ENCODE results near the gene BUD13. TPM values are rescaled to one million over a fixed set of nuclear protein-coding genes. Genes with fewer than 3 reads are reported as not detected.

Gene BUD13
- total RNA-seq, 1 donor from 2014 or later: 15.0 TPM

DNA sequence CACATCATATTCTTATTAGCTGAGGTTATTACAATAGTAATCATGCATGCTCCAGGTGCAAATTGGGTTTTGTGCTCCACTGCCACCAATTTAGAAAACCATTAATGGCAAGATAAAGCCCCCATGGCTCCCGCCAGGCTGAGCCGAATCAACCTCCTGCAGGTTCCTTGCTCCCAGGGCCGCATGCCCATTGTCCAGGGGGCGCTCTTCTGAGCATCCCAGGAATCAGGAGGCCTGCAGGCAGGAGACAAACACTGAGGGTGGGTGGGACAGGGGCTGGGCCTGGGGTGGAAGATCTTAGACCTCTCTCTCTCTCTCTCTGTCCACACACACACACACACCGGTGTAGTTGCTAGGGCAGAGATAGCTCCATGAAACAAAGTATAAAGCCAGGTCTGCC is 57.4 kb downstream of the BUD13 start:
- intact Hi-C loops (cut with DNase I): no loop called here
- H3K27ac ChIP-seq: no peak overlapping the region
- no peaks in the 10 kb centered on the region for H3K4me1 ChIP-seq
- H3K9me3 ChIP-seq: no peaks in the 10 kb centered on the region
- TF ChIP-seq, protein P1, sequence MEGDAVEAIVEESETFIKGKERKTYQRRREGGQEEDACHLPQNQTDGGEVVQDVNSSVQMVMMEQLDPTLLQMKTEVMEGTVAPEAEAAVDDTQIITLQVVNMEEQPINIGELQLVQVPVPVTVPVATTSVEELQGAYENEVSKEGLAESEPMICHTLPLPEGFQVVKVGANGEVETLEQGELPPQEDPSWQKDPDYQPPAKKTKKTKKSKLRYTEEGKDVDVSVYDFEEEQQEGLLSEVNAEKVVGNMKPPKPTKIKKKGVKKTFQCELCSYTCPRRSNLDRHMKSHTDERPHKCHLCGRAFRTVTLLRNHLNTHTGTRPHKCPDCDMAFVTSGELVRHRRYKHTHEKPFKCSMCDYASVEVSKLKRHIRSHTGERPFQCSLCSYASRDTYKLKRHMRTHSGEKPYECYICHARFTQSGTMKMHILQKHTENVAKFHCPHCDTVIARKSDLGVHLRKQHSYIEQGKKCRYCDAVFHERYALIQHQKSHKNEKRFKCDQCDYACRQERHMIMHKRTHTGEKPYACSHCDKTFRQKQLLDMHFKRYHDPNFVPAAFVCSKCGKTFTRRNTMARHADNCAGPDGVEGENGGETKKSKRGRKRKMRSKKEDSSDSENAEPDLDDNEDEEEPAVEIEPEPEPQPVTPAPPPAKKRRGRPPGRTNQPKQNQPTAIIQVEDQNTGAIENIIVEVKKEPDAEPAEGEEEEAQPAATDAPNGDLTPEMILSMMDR (IDR thresholded peaks at IDR 0.05): no peak
- no peak for TF ChIP-seq POLR2A (IDR thresholded peaks at IDR 0.05)
- no peak for TF ChIP-seq POLR2AphosphoS5 (IDR thresholded peaks at IDR 0.05; ENCODE audit: insufficient read depth in 1 of 2, low read depth in 1 of 2)
- no peak overlapping the region for H3K4me3 ChIP-seq
- no peak for DNase-seq (ENCODE audit: extremely low spot score in 2 of 2)
- H3K36me3 ChIP-seq: no peaks in the 10 kb centered on the region
- no peaks in the 10 kb centered on the region for H3K27me3 ChIP-seq

DNA sequence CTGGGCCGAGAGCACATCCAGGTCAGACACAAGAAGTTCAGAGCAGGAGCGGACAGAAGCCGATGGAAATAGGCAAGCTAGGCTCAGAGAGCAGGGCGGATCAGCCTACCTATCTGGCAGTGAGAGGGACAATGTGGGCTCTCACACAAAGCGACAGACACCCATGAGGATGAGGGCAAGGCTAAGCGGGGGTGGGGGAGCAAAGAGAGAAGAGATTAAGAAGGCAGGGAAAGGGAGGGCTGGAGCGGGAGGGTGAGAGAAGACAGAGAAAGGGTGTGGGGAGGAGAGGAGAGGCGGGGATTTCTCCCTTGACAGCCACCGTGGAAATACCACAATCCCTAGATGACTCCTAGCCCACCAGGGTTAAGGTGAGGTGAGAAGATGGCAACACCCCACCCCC is 57.9 kb downstream of the BUD13 start:
- Histone ChIP-seq H3K4me1 (no peaks in the 10 kb centered on the region), H3K27ac (no peak overlapping the region), H3K36me3 (no peaks in the 10 kb centered on the region), H3K9me3 (no peaks in the 10 kb centered on the region), H3K4me3 (no peak overlapping the region), H3K27me3 (no peaks in the 10 kb centered on the region)
- TF ChIP-seq, protein P1 (IDR thresholded peaks at IDR 0.05): no peak
- TF ChIP-seq POLR2AphosphoS5 (IDR thresholded peaks at IDR 0.05; ENCODE audit: insufficient read depth in 1 of 2, low read depth in 1 of 2) (no peak), POLR2A (IDR thresholded peaks at IDR 0.05) (no peak)
- intact Hi-C loops (cut with DNase I): no loop called here
- no peak for DNase-seq (ENCODE audit: extremely low spot score in 2 of 2)

DNA sequence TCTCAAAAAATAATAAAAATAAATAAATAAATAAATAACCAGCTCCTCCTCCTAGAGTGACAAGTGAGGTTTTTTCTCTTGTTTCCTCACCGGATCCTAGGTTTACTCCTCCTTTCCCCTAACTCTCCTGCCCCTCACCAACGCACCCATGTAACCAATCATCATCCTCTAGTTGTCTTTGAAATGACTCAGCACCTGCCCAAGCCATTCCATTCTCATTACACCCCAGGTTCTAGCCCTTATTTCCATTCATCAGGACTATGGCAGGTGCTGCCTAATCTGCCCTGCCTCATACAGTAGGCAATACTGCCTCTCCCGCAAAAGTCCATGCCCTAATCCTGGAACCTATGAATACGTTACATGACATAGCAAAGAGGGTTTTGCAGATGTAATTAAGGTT is 60.4 kb downstream of the BUD13 start:
- H3K36me3 ChIP-seq: no peaks in the 10 kb centered on the region
- H3K27me3 ChIP-seq: no peaks in the 10 kb centered on the region
- H3K4me1 ChIP-seq: peaks cover 3% of the 10 kb centered on the region
- no peak overlapping the region for H3K4me3 ChIP-seq
- H3K9me3 ChIP-seq: no peaks in the 10 kb centered on the region
- no peak for DNase-seq (ENCODE audit: extremely low spot score in 2 of 2)
- TF ChIP-seq POLR2A (IDR thresholded peaks at IDR 0.05): no peak
- TF ChIP-seq POLR2AphosphoS5 (IDR thresholded peaks at IDR 0.05; ENCODE audit: insufficient read depth in 1 of 2, low read depth in 1 of 2): no peak
- TF ChIP-seq, protein P1 (IDR thresholded peaks at IDR 0.05): no peak
- no peak overlapping the region for H3K27ac ChIP-seq
- intact Hi-C loops (cut with DNase I): no loop called here

DNA sequence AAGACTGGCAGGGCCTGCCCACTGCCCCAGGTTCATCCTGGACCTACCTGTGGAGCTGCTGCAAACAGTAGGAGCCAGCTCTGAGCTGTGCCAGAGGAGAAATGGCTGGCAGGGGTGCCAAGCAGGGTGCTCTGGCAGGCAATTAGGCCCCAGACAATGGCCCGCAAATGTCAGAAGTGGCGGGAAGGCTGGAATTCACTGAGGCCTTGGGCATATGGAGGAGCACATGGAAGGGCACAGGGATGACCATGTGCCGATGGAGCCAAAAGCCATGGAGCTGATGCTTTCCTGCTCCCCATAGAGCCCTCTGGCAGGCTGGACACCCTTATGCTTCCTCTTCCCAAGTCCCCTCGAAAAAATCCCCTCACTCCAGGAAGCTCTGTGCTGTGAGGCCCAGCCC is 62.0 kb downstream of the BUD13 start:
- no peaks in the 10 kb centered on the region for H3K9me3 ChIP-seq
- intact Hi-C loops (cut with DNase I): no loop called here
- no peak for TF ChIP-seq POLR2A (IDR thresholded peaks at IDR 0.05)
- TF ChIP-seq, protein P1 (IDR thresholded peaks at IDR 0.05): no peak
- no peak for TF ChIP-seq POLR2AphosphoS5 (IDR thresholded peaks at IDR 0.05; ENCODE audit: insufficient read depth in 1 of 2, low read depth in 1 of 2)
- no peaks in the 10 kb centered on the region for H3K27me3 ChIP-seq
- no peaks in the 10 kb centered on the region for H3K36me3 ChIP-seq
- no peak for DNase-seq (ENCODE audit: extremely low spot score in 2 of 2)
- H3K4me1 ChIP-seq: peaks cover 8% of the 10 kb centered on the region
- no peak overlapping the region for H3K4me3 ChIP-seq
- no peak overlapping the region for H3K27ac ChIP-seq

DNA sequence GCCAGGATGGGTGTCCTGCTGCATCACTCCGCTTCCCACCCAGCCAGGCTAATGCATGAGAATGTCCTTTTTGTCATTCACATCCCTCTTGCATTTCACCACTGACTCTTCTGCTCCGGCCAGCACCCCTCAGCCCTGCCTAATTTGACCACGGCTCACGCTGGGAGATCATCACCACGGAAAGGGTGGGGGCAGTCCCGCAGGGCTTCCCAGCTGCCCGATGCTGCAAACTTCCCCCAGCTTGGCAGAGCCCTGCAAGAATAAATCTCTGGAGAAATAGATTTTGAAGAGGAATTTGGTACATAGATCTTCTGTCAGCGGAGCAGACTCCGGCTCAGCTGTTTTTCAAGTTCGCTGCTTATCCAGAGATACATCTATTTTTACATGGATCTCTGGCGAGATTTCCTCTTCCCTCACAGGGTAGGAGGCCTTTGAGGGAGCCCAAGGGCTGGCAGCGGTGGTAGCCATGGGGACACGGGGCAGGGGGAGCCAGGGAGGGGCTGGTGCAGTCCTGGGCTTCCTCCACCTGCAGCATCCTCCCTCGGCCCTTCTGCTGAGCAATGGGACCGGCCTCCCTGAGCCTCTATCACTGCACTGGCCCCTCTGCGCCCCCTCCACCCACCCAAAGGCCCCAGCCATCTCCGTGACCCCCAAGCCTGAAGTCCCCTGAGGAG is 62.6 kb downstream of the BUD13 start:
- Histone ChIP-seq H3K27ac (no peak overlapping the region), H3K27me3 (no peaks in the 10 kb centered on the region), H3K4me1 (peaks cover 8% of the 10 kb centered on the region), H3K4me3 (no peak overlapping the region), H3K9me3 (no peaks in the 10 kb centered on the region), H3K36me3 (no peaks in the 10 kb centered on the region)
- TF ChIP-seq POLR2A (IDR thresholded peaks at IDR 0.05): no peak
- TF ChIP-seq POLR2AphosphoS5 (IDR thresholded peaks at IDR 0.05; ENCODE audit: insufficient read depth in 1 of 2, low read depth in 1 of 2): no peak
- TF ChIP-seq, protein P1 (IDR thresholded peaks at IDR 0.05): no peak
- no peak for DNase-seq (ENCODE audit: extremely low spot score in 2 of 2)
- intact Hi-C loops (cut with DNase I): no loop called here

Measured in vagina (tissue), 2 donors.